ENCODE data around the gene KMT2E. TPM values are rescaled to one million over a fixed set of nuclear protein-coding genes. Genes with fewer than 3 reads are reported as not detected.

Gene KMT2E
- total RNA-seq, 1 experiment from 2014 or later: 63.9 TPM

GRCh38 chr7:105122619-105123018, 108.6 kb downstream of the KMT2E start:
- H3K4me3 ChIP-seq (ENCODE audit: low read depth, low read length, poor library complexity, severe bottlenecking): no peak overlapping the region
- DNase-seq (ENCODE audit: low spot score): no peak
- H3K27me3 ChIP-seq (replicated peaks; ENCODE audit: insufficient read depth, low read depth, low read length, poor library complexity): no peaks in the 10 kb centered on the region
- intact Hi-C loops (cut with micrococcal nuclease; ENCODE audit: unreplicated experiment): no loop called here
- no peak overlapping the region for H3K27ac ChIP-seq (ENCODE audit: low read depth, low read length, poor library complexity, severe bottlenecking)
- peaks cover 9% of the 10 kb centered on the region for H3K4me1 ChIP-seq (ENCODE audit: insufficient read depth, low read length, poor library complexity, severe bottlenecking)
- no peaks in the 10 kb centered on the region for H3K9me3 ChIP-seq (ENCODE audit: low read depth, low read length, poor library complexity, severe bottlenecking)
- no peak for TF ChIP-seq EZH2 (IDR thresholded peaks at IDR 0.05; ENCODE audit: borderline replicate concordance, low read depth, low read length, poor library complexity, severe bottlenecking)
- TF ChIP-seq, protein P1, sequence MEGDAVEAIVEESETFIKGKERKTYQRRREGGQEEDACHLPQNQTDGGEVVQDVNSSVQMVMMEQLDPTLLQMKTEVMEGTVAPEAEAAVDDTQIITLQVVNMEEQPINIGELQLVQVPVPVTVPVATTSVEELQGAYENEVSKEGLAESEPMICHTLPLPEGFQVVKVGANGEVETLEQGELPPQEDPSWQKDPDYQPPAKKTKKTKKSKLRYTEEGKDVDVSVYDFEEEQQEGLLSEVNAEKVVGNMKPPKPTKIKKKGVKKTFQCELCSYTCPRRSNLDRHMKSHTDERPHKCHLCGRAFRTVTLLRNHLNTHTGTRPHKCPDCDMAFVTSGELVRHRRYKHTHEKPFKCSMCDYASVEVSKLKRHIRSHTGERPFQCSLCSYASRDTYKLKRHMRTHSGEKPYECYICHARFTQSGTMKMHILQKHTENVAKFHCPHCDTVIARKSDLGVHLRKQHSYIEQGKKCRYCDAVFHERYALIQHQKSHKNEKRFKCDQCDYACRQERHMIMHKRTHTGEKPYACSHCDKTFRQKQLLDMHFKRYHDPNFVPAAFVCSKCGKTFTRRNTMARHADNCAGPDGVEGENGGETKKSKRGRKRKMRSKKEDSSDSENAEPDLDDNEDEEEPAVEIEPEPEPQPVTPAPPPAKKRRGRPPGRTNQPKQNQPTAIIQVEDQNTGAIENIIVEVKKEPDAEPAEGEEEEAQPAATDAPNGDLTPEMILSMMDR (conservative IDR thresholded peaks at IDR 0.05; ENCODE audit: low read depth, low read length): no peak
- ChIA-PET POLR2A (ENCODE audit: low non-redundant PET) (no interaction called here), CTCF (interaction anchor here (1.1 kb wide), 1 partner anchor 18 kb away, joined by 3 read pairs; no protein-coding TSS in a partner anchor)
- BruUV-seq (replicated peaks): no TSS peak
- peaks cover 5% of the 10 kb centered on the region for H3K36me3 ChIP-seq (ENCODE audit: insufficient read depth, low read length, poor library complexity, severe bottlenecking)

DNA sequence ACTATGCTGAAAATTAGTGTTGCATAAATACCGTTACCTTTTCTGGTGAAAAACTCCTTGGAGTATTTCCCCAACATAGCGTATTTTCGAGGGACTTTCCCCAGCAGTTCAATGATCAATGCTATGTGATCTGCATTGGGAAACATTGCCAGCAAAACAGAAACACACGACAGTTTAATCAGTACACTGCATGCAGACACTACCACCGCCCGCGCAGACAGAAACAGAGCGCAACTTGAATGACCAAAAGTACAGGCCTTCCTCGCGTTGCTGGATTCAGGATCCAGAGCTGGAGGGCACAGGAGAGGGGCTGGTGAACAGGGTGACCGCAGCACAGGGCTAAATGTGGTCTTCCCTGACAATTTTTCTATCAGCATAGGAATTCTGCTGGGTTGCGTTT, 111.7 kb downstream of the KMT2E start:
- no peaks in the 10 kb centered on the region for H3K27me3 ChIP-seq (replicated peaks; ENCODE audit: insufficient read depth, low read depth, low read length, poor library complexity)
- intact Hi-C loops (cut with micrococcal nuclease; ENCODE audit: unreplicated experiment): no loop called here
- CTCF ChIA-PET: no interaction called here
- no peak overlapping the region for H3K27ac ChIP-seq (ENCODE audit: low read depth, low read length, poor library complexity, severe bottlenecking)
- POLR2A ChIA-PET (ENCODE audit: low non-redundant PET): no interaction called here
- H3K36me3 ChIP-seq (ENCODE audit: insufficient read depth, low read length, poor library complexity, severe bottlenecking): no peaks in the 10 kb centered on the region
- peaks cover 9% of the 10 kb centered on the region for H3K4me1 ChIP-seq (ENCODE audit: insufficient read depth, low read length, poor library complexity, severe bottlenecking)
- BruUV-seq (replicated peaks): no TSS peak
- TF ChIP-seq EZH2 (IDR thresholded peaks at IDR 0.05; ENCODE audit: borderline replicate concordance, low read depth, low read length, poor library complexity, severe bottlenecking): no peak
- TF ChIP-seq, protein P1 (conservative IDR thresholded peaks at IDR 0.05; ENCODE audit: low read depth, low read length): no peak
- no peak for DNase-seq (ENCODE audit: low spot score)
- no peak overlapping the region for H3K4me3 ChIP-seq (ENCODE audit: low read depth, low read length, poor library complexity, severe bottlenecking)
- no peaks in the 10 kb centered on the region for H3K9me3 ChIP-seq (ENCODE audit: low read depth, low read length, poor library complexity, severe bottlenecking)

DNA sequence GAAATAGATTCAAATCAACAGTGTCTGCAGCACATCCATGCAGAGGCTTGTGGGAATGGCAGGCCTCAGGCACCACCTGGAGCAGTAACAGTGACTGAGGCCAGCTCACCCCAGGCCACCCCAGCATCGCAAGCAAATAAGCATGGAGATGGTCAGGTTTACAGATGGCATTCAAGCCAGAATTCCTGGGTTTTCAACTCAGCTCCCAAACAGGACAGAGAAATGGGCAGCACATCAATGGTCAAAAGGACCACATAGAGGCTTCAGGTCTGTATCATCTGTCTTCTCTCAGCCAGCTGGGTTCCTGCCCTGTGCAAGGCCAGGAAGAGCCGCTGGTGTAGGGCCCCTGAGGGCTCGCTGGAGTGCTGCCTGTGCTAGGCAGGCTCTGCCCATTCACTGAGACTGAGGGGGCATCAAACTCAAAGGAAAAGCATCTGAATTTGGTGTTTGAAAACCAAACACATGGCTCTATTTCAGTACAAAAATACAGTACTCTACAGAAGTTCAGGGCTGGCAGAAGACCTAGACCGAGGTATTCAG, 112.5 kb downstream of the KMT2E start:
- CTCF ChIA-PET: no interaction called here
- intact Hi-C loops (cut with micrococcal nuclease; ENCODE audit: unreplicated experiment): no loop called here
- no peak for DNase-seq (ENCODE audit: low spot score)

More for the DNA sequence above, 112.5 kb downstream of the KMT2E start:
- no TSS peak for BruUV-seq (replicated peaks)
- no peak overlapping the region for H3K27ac ChIP-seq (ENCODE audit: low read depth, low read length, poor library complexity, severe bottlenecking)
- H3K27me3 ChIP-seq (replicated peaks; ENCODE audit: insufficient read depth, low read depth, low read length, poor library complexity): no peaks in the 10 kb centered on the region
- peaks cover 2% of the 10 kb centered on the region for H3K36me3 ChIP-seq (ENCODE audit: insufficient read depth, low read length, poor library complexity, severe bottlenecking)
- H3K9me3 ChIP-seq (ENCODE audit: low read depth, low read length, poor library complexity, severe bottlenecking): no peaks in the 10 kb centered on the region
- TF ChIP-seq, protein P1 (conservative IDR thresholded peaks at IDR 0.05; ENCODE audit: low read depth, low read length): no peak
- no peak for TF ChIP-seq EZH2 (IDR thresholded peaks at IDR 0.05; ENCODE audit: borderline replicate concordance, low read depth, low read length, poor library complexity, severe bottlenecking)
- no peak overlapping the region for H3K4me3 ChIP-seq (ENCODE audit: low read depth, low read length, poor library complexity, severe bottlenecking)
- H3K4me1 ChIP-seq (ENCODE audit: insufficient read depth, low read length, poor library complexity, severe bottlenecking): peaks cover 9% of the 10 kb centered on the region
- POLR2A ChIA-PET (ENCODE audit: low non-redundant PET): no interaction called here
